Measurements from ENCODE around the gene ABHD12. TPM values are rescaled to one million over a fixed set of nuclear protein-coding genes. Genes with fewer than 3 reads are reported as not detected.

ABHD12 gene
- total and polyA plus RNA-seq, 12 donors: 17.6 to 95.8 (median 54.1) TPM

GRCh38 chr20:25290646-25291431, 99.8 kb downstream of the ABHD12 start:
- peak overlapping the region in 2 of 5 donors; percentile 29 to 35 for H3K27ac ChIP-seq
- TF ChIP-seq CTCF (IDR thresholded peaks at IDR 0.05): no peak
- no peak for TF ChIP-seq POLR2A (IDR thresholded peaks at IDR 0.05)
- 85 to 92% (median 88%) methylated on average over 20 to 22 of the region's 22 CpGs for WGBS, 4 donors
- peaks cover 15 to 24% of the 10 kb centered on the region in 2 donors for H3K4me1 ChIP-seq (replicated peaks in 1 of 2)
- no peaks in the 10 kb centered on the region for H3K27me3 ChIP-seq
- intact Hi-C loops (cut with DNase I): loop anchor here in 1 of 2 donors (10.0 kb wide), 1 partner anchor 104 kb away; the partner anchor contains the start of gene ABHD12
- peaks cover 0 to 46% of the 10 kb centered on the region in 2 donors for H3K36me3 ChIP-seq (replicated peaks in 1 of 2)
- DNase-seq: no peak
- H3K9me3 ChIP-seq (replicated peaks in 1 of 3): no peaks in the 10 kb centered on the region
- no peak overlapping the region for H3K4me3 ChIP-seq

GRCh38 chr20:25289886-25290597, 100.6 kb downstream of the ABHD12 start:
- intact Hi-C loops (cut with DNase I): loop anchor here in 1 of 2 donors (10.0 kb wide), 1 partner anchor 105 kb away; the partner anchor contains the start of gene ABHD12
- no peaks in the 10 kb centered on the region for H3K9me3 ChIP-seq (replicated peaks in 1 of 3)
- peaks cover 7 to 16% of the 10 kb centered on the region in 2 donors for H3K4me1 ChIP-seq (replicated peaks in 1 of 2)
- no peak for DNase-seq
- peaks cover 0 to 53% of the 10 kb centered on the region in 2 donors for H3K36me3 ChIP-seq (replicated peaks in 1 of 2)
- TF ChIP-seq CTCF (IDR thresholded peaks at IDR 0.05) (no peak), POLR2A (IDR thresholded peaks at IDR 0.05) (no peak)
- 83 to 95% (median 91%) methylated on average over 19 to 24 of the region's 24 CpGs for WGBS, 4 donors
- H3K27me3 ChIP-seq: no peaks in the 10 kb centered on the region
- no peak overlapping the region for H3K4me3 ChIP-seq
- no peak overlapping the region for H3K27ac ChIP-seq

GRCh38 chr20:25288291-25289181, 102.1 kb downstream of the ABHD12 start:
- H3K4me1 ChIP-seq (replicated peaks in 1 of 2): peaks cover 7 to 8% of the 10 kb centered on the region in 2 donors

More at GRCh38 chr20:25288291-25289181, 102.1 kb downstream of the ABHD12 start:
- H3K27me3 ChIP-seq: no peaks in the 10 kb centered on the region
- H3K9me3 ChIP-seq (replicated peaks in 1 of 3): no peaks in the 10 kb centered on the region
- TF ChIP-seq POLR2A (IDR thresholded peaks at IDR 0.05) (no peak), CTCF (IDR thresholded peaks at IDR 0.05) (no peak)
- peaks cover 0 to 66% of the 10 kb centered on the region in 2 donors for H3K36me3 ChIP-seq (replicated peaks in 1 of 2)
- 92 to 94% (median 93%) methylated on average over 12 to 22 of the region's 22 CpGs for WGBS, 4 donors
- no peak overlapping the region for H3K27ac ChIP-seq
- peak in 3 of 7 donors; percentile 1 to 47 (median 2) for DNase-seq
- H3K4me3 ChIP-seq: no peak overlapping the region
- intact Hi-C loops (cut with DNase I): no loop called here
